Lower lobe of right lung (tissue), 2 donors: ENCODE data around the gene MTUS2. TPM values are rescaled to one million over a fixed set of nuclear protein-coding genes. Genes with fewer than 3 reads are reported as not detected.

ENCODE experiments used
- ATAC-seq, 2 donors: fragments of 200-7000 bp; cut with Tn5 transposase; one replicate each; pipeline ENCODE4 v1.9.1; 2020 to 2022; ENCODE audit warnings: mild to moderate bottlenecking in 2 of 2, moderate library complexity in 2 of 2
- DNase-seq: peaks from one replicate; pipeline ENCODE4 v3.0.0-alpha.2; 2020
- H3K27ac ChIP-seq: fragments of 200-600 bp; one replicate; pipeline ENCODE4 v1.8.0; 2022
- H3K27me3 ChIP-seq: fragments of 200-600 bp; one replicate; pipeline ENCODE4 v1.8.0; 2022; ENCODE audit warnings: low read depth
- H3K36me3 ChIP-seq: fragments of 200-600 bp; one replicate; pipeline ENCODE4 v1.8.0; 2022; ENCODE audit warnings: mild to moderate bottlenecking
- H3K4me1 ChIP-seq: fragments of 200-600 bp; one replicate; pipeline ENCODE4 v1.8.0; 2022
- H3K4me3 ChIP-seq: fragments of 200-600 bp; one replicate; pipeline ENCODE4 v1.8.0; 2022; ENCODE audit warnings: mild to moderate bottlenecking
- H3K9me3 ChIP-seq: fragments of 200-600 bp; one replicate; pipeline ENCODE4 v1.8.0; 2022
- intact Hi-C: fragments of 100-400 bp; cut with DNase I; formaldehyde crosslinking; loops from one replicate; pipeline ENCODE4 v1.11.0; 2022
- total RNA-seq: library from RNA; stranded (reverse); fragmentation: NEBNext Ultra II Directional; extraction: Animal tissue kit (Norgen Biotek cat#: 25700); gene quantifications from one replicate; pipeline ENCODE4 v1.2.1, GENCODE V29; 2021
- TF ChIP-seq, protein P1 (sequence below): fragments of 200-600 bp; IDR thresholded peaks from one replicate; pipeline ENCODE4 v1.8.0; 2022; ENCODE audit warnings: antibody characterized with exemption, mild to moderate bottlenecking
- donor health status: DM: no; HTN: yes; CAD: no; lungs with severe emphysema.

Gene MTUS2
- total RNA-seq, 1 donor from 2014 or later, result 0.21 TPM

DNA sequence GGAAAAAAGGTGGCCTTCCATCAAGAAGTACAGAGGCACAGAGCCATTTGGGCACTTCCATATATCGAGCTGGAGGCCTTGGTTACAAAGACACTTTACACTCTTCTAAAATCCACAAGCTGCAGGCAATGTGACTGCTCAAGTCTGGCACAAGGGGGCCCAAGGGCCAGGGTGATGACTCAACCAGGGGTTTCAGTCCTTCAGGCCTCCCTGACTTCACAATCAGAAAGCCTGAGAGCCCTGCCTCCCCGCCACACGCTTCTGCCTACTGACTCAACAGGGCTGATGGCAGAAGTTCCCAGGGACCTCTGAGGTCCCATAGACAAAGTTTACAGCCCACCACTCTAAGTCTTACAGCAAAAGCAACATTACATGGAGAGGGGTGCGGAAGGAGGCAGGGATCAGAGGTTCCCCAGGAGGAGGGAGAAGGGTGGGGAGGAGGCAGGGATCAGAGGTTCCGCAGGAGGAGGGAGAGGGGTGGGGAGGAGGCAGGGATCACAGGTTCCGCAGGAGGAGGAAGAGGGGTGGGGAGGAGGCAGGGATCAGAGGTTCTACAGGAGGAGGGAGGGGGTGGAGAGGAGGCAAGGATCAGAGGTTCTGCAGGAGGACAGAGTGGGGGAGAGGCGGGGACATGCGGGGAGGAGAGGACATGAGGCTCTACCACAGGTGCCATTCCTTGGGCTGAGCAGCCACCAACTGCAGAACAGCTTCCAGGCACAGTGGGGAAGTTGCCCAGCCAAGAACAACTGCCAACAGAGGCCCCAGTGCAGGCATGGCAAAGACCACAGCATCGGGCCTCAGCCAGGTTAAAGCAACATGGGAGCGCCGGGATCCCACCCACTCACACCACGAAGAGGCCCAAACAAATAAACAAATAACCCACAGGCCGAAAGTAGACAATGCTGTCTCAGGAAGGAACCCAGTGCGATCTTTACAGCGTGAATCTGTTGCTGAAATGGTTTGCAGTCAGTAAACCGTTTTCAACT is 723.4 kb downstream of the MTUS2 start:
- H3K4me3 ChIP-seq, result no peak overlapping the region
- H3K27ac ChIP-seq, result no peak overlapping the region
- DNase-seq, result no peak
- no peaks in the 10 kb centered on the region for H3K9me3 ChIP-seq
- H3K27me3 ChIP-seq, result no peaks in the 10 kb centered on the region
- H3K36me3 ChIP-seq, result no peaks in the 10 kb centered on the region
- intact Hi-C loops, result no loop called here
- no peak for ATAC-seq
- no peaks in the 10 kb centered on the region for H3K4me1 ChIP-seq
- TF ChIP-seq, protein P1, sequence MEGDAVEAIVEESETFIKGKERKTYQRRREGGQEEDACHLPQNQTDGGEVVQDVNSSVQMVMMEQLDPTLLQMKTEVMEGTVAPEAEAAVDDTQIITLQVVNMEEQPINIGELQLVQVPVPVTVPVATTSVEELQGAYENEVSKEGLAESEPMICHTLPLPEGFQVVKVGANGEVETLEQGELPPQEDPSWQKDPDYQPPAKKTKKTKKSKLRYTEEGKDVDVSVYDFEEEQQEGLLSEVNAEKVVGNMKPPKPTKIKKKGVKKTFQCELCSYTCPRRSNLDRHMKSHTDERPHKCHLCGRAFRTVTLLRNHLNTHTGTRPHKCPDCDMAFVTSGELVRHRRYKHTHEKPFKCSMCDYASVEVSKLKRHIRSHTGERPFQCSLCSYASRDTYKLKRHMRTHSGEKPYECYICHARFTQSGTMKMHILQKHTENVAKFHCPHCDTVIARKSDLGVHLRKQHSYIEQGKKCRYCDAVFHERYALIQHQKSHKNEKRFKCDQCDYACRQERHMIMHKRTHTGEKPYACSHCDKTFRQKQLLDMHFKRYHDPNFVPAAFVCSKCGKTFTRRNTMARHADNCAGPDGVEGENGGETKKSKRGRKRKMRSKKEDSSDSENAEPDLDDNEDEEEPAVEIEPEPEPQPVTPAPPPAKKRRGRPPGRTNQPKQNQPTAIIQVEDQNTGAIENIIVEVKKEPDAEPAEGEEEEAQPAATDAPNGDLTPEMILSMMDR, result no peak

DNA sequence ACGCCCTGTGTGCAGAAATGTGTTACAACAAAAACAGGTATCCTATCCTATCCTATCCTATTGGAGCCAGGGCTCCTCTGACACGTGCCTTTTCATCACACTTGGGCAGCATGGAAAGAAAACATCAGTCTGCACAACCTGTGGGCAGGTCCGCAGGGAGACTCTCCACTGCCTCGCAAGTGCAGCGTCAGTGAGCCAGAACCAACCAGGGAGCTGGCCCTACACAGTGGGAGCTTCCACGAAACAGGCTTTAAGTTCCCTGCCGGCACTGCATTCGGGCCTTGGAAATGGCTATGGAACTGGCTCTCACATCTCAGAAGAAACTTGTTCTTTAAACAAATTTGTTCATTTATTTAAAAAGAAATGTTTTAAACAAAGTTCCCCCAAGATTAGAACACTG is 725.8 kb downstream of the MTUS2 start:
- no peak overlapping the region for H3K27ac ChIP-seq
- no peaks in the 10 kb centered on the region for H3K4me1 ChIP-seq
- H3K4me3 ChIP-seq, result no peak overlapping the region
- DNase-seq (no peak), ATAC-seq (no peak)
- no peaks in the 10 kb centered on the region for H3K36me3 ChIP-seq
- no peaks in the 10 kb centered on the region for H3K9me3 ChIP-seq
- TF ChIP-seq, protein P1, result no peak
- H3K27me3 ChIP-seq, result no peaks in the 10 kb centered on the region
- intact Hi-C loops, result no loop called here

DNA sequence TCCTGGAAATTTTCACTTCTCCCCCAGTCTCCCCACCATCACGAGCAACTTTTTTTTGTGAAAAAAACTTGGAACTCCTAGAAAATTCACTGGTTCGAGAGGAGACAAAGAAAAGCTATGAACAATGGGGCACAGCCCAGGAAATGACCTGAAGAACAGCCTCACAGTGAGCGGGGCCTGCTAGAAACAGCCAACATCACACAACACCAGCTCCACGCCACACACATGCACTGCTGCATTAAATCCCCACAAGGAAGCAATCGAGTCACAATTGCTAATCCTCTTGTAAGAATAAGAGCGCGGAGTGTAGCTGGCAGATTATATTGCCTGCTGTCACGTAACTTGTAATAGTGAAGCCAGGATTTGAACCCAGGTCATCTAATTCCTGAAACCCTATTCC is 726.5 kb downstream of the MTUS2 start:
- TF ChIP-seq, protein P1, result no peak
- no peaks in the 10 kb centered on the region for H3K4me1 ChIP-seq
- intact Hi-C loops, result no loop called here
- no peaks in the 10 kb centered on the region for H3K9me3 ChIP-seq
- no peaks in the 10 kb centered on the region for H3K36me3 ChIP-seq
- H3K27me3 ChIP-seq, result no peaks in the 10 kb centered on the region
- ATAC-seq (no peak), DNase-seq (no peak)
- no peak overlapping the region for H3K27ac ChIP-seq
- H3K4me3 ChIP-seq, result no peak overlapping the region

DNA sequence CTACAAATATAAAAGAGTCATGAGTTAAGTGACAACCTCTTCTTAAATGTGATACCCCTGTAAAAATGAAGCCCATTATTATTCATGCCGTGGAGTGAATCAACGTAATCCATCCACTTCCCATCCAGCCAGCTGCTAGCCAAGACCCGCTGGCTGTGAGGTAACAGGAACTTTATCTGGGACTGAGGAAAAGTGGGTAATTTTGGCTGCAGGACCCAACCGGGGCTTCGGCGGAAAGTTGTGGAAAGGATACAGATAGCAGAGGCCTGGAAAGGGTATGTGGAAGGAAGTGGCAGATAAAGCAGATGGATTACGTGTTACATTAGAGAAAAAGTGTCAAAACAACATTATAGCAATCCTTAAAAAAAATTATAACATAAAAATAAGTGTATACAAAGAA is 727.0 kb downstream of the MTUS2 start:
- DNase-seq (no peak), ATAC-seq (no peak)
- Histone ChIP-seq H3K27ac (no peak overlapping the region), H3K36me3 (no peaks in the 10 kb centered on the region), H3K4me1 (no peaks in the 10 kb centered on the region), H3K27me3 (no peaks in the 10 kb centered on the region), H3K4me3 (no peak overlapping the region), H3K9me3 (no peaks in the 10 kb centered on the region)
- intact Hi-C loops, result no loop called here
- TF ChIP-seq, protein P1, result no peak

DNA sequence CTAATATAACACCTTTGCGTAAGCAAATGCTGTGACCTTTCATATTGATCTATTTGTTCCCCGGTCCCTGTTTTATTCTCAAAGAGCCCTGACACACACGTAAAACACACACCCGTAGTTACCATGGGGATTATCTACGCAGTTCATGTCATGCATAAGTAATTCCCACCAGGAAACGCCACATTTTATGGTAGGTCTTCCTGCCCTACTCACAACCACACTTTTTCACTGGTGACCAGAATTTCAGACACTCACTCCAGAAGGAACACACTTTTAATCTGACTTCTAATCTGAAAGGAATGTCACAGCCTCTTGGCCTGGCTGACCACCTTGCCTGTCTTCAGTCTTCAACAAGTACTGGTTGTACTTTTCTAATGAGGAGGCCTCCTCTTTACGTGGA is 728.6 kb downstream of the MTUS2 start:
- Histone ChIP-seq H3K27me3 (no peaks in the 10 kb centered on the region), H3K27ac (no peak overlapping the region), H3K9me3 (no peaks in the 10 kb centered on the region), H3K4me3 (no peak overlapping the region), H3K4me1 (no peaks in the 10 kb centered on the region), H3K36me3 (peaks cover 11% of the 10 kb centered on the region)
- ATAC-seq, result peak in 1 of 2 donors; percentile 51
- intact Hi-C loops, result no loop called here
- no peak for DNase-seq
- TF ChIP-seq, protein P1, result no peak
